Activated CD4-positive, alpha-beta memory T cell treated with anti-CD3 and anti-CD28 coated beads for 36 hours (primary cell): ENCODE data around the gene SPINK1. TPM values are rescaled to one million over a fixed set of nuclear protein-coding genes. Genes with fewer than 3 reads are reported as not detected.

Experiments
- CTCF ChIA-PET: fragments of 350-600 bp; sonication (Branson Sonifier 250); formaldehyde crosslinking; loops from one replicate; lab custom pipeline; 2021; ENCODE audit warnings: antibody characterized with exemption, inconsistent platforms; lab: Charles Lee
- POLR2A ChIA-PET: fragments of 350-600 bp; sonication (Branson Sonifier 250); formaldehyde crosslinking; loops from one replicate; lab custom pipeline; 2021; ENCODE audit warnings: antibody characterized with exemption; lab: Charles Lee
- DNase-seq: peaks from one replicate; pipeline ENCODE4 v3.0.0-alpha.2; 2020
- H3K27ac Mint-ChIP-seq: one replicate; pipeline ENCODE4 v1.8.0; 2021; ENCODE audit warnings: mixed read lengths
- H3K27me3 Mint-ChIP-seq: one replicate; pipeline ENCODE4 v1.8.0; 2021; ENCODE audit warnings: mixed read lengths
- H3K36me3 Mint-ChIP-seq: one replicate; pipeline ENCODE4 v1.8.0; 2021; ENCODE audit warnings: mixed read lengths
- H3K4me1 Mint-ChIP-seq: one replicate; pipeline ENCODE4 v1.8.0; 2021; ENCODE audit warnings: low read depth, mixed read lengths
- H3K4me3 Mint-ChIP-seq: one replicate; pipeline ENCODE4 v1.8.0; 2021; ENCODE audit warnings: mild to moderate bottlenecking, mixed read lengths
- H3K9me3 Mint-ChIP-seq: one replicate; pipeline ENCODE4 v1.8.0; 2021; ENCODE audit warnings: mixed read lengths
- intact Hi-C: fragments of 100-400 bp; cut with micrococcal nuclease; formaldehyde crosslinking; loops from one replicate; pipeline ENCODE4 v1.15.1; 2023
- total RNA-seq, 2 experiments: library from RNA; stranded (reverse); gene quantifications; one replicate each; pipeline ENCODE4 v1.2.3, GENCODE V29; 2021

SPINK1 gene
- total RNA-seq, 2 experiments from 2014 or later, result not detected

DNA sequence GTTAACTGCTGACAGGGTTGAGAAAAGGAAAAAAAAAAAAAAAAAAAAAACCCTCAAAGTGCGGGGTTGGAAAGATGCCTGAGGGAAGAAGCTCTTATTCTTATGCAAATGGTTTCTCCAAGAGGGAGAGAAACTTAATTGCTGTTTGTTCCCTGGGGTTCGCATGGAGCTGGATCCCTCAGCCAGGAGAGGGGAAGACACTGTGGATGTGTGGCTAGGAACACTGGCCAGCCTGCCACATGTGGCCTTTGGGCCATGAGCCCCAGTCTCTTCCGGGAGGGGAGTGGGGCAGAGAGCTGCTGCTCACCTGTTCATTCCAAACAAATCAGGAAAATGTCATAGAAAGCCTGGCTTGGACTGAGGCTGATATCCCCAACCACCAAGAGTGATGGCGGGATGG is 37.6 kb upstream of the SPINK1 start:
- no peak overlapping the region for H3K27ac Mint-ChIP-seq
- no peaks in the 10 kb centered on the region for H3K9me3 Mint-ChIP-seq
- ChIA-PET POLR2A (no interaction called here), CTCF (no interaction called here)
- no peaks in the 10 kb centered on the region for H3K4me1 Mint-ChIP-seq
- H3K4me3 Mint-ChIP-seq, result no peak overlapping the region
- no peak for DNase-seq
- H3K36me3 Mint-ChIP-seq, result no peaks in the 10 kb centered on the region
- no peaks in the 10 kb centered on the region for H3K27me3 Mint-ChIP-seq
- intact Hi-C loops, result no loop called here

DNA sequence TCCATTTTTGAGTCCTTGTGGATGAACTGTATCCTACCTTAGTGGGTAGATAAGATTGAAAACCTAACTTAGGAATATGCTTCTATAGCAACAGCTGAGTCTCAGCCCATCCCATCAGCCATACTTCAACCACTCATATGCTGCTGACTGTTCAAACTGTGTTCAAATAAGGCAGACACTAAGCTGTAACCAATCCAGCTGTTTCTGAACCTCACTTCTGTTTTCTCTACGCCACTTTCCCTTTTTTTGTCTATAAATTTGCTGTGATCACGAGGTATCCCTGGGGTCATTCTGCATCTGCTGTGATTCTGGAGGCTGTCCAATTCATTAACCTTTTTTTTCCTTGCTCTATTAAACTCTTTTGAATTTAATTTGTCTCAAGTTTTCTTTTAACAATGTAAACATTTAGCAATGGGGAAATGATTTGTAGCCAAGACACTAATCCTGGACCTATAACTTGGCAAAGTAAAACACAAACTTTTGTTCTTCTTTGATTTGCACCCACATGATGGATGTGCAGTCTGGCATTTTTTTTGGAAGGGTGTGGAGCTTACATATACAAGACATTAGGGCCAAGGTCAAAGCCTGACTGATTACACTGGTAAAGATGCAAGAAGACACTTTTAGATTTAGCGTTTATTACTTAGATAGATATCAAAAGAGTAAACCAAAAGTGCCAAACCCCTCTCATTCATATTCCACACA is 32.1 kb upstream of the SPINK1 start:
- intact Hi-C loops, result no loop called here
- Mint-ChIP-seq H3K27ac (no peak overlapping the region), H3K9me3 (no peaks in the 10 kb centered on the region), H3K27me3 (no peaks in the 10 kb centered on the region), H3K4me1 (no peaks in the 10 kb centered on the region), H3K4me3 (no peak overlapping the region), H3K36me3 (no peaks in the 10 kb centered on the region)
- POLR2A ChIA-PET, result no interaction called here
- DNase-seq, result no peak
- CTCF ChIA-PET, result no interaction called here

DNA sequence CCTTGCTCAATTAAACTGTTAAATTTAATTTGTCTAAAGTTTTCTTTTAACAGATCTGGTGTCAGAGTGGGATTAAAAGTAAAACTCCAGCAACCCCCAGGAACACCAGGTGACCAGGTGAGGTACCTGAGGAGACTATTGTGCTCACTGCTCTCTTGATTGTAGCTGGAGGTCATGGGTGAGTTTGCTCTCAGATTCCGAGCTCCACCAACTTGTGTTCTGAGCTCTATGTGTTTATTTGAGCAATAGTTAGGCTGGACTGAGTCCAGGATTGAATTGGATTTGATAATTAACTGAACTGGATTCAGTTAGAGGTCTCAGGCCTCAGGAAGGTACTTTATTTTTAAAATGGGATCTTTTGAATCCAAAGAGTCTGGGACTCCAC is 29.2 kb upstream of the SPINK1 start:
- no peaks in the 10 kb centered on the region for H3K27me3 Mint-ChIP-seq
- no peak for DNase-seq
- no peaks in the 10 kb centered on the region for H3K4me1 Mint-ChIP-seq
- no peaks in the 10 kb centered on the region for H3K9me3 Mint-ChIP-seq
- H3K4me3 Mint-ChIP-seq, result no peak overlapping the region
- intact Hi-C loops, result no loop called here
- H3K36me3 Mint-ChIP-seq, result no peaks in the 10 kb centered on the region
- POLR2A ChIA-PET, result no interaction called here
- H3K27ac Mint-ChIP-seq, result no peak overlapping the region
- CTCF ChIA-PET, result interaction anchor here (1.3 kb wide), 1 partner anchor 38 kb away, joined by 3 read pairs; no protein-coding TSS in a partner anchor

GRCh38 chr5:147859962-147860640 is 28.6 kb upstream of the SPINK1 start:
- POLR2A ChIA-PET, result no interaction called here
- Mint-ChIP-seq H3K9me3 (no peaks in the 10 kb centered on the region), H3K27ac (no peak overlapping the region), H3K4me3 (no peak overlapping the region), H3K4me1 (no peaks in the 10 kb centered on the region), H3K27me3 (no peaks in the 10 kb centered on the region), H3K36me3 (no peaks in the 10 kb centered on the region)
- no peak for DNase-seq
- CTCF ChIA-PET, result interaction anchor here (1.3 kb wide), 1 partner anchor 37 kb away, joined by 3 read pairs; no protein-coding TSS in a partner anchor
- intact Hi-C loops, result no loop called here

- no peak overlapping the region for H3K4me3 Mint-ChIP-seq
- ChIA-PET CTCF (interaction anchor here (1.2 to 1.6 kb wide), 2 partner anchors 11 to 37 kb away, joined by 3 to 9 read pairs; no protein-coding TSS in a partner anchor), POLR2A (no interaction called here)
- no peak overlapping the region for H3K27ac Mint-ChIP-seq
- no peaks in the 10 kb centered on the region for H3K9me3 Mint-ChIP-seq
- H3K27me3 Mint-ChIP-seq, result peaks cover 1% of the 10 kb centered on the region
- no peak for DNase-seq
- intact Hi-C loops, result no loop called here
- H3K36me3 Mint-ChIP-seq, result no peaks in the 10 kb centered on the region
- H3K4me1 Mint-ChIP-seq, result no peaks in the 10 kb centered on the region
These were observed 27.1 kb upstream of the SPINK1 start for GRCh38 chr5:147858565-147858964.

- H3K4me3 Mint-ChIP-seq, result no peak overlapping the region
- no peaks in the 10 kb centered on the region for H3K36me3 Mint-ChIP-seq
- CTCF ChIA-PET, result interaction anchor here (0.6 to 1.6 kb wide), 10 partner anchors 8 to 1105 kb away, joined by 3 to 9 read pairs (median 3); no protein-coding TSS in a partner anchor
- peak; percentile 46 for DNase-seq
- POLR2A ChIA-PET, result no interaction called here
- intact Hi-C loops, result loop anchor here (1.0 kb wide), 1 partner anchor 874 kb away; no protein-coding TSS in a partner anchor
- peaks cover 2% of the 10 kb centered on the region for H3K27me3 Mint-ChIP-seq
- H3K27ac Mint-ChIP-seq, result no peak overlapping the region
- H3K9me3 Mint-ChIP-seq, result no peaks in the 10 kb centered on the region
- no peaks in the 10 kb centered on the region for H3K4me1 Mint-ChIP-seq
These were observed 26.0 kb upstream of the SPINK1 start for GRCh38 chr5:147857302-147858129.

DNA sequence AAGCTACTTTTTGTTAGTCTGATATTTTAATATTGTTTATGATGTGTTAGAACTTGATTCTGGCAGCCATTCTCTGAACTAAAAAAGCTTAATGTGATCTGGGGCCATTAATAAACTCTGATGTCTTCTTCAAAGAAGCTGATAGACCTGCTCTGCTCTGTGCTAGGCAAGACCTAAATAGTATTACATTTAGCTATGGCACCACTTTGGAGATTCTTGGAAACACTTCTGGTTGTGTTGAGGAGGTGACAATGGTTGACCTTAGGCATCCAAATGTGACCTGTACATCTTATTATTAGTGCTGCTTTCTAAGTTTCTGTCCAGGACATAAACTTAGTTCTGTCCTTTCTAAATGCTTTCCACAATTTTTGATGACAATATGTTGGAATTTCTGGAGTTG is 25.3 kb upstream of the SPINK1 start:
- intact Hi-C loops, result loop anchor here (1.0 kb wide), 1 partner anchor 874 kb away; no protein-coding TSS in a partner anchor
- CTCF ChIA-PET, result interaction anchor here (0.7 to 1.6 kb wide), 5 partner anchors 8 to 874 kb away, joined by 3 to 9 read pairs (median 3); no protein-coding TSS in a partner anchor
- Mint-ChIP-seq H3K4me1 (no peaks in the 10 kb centered on the region), H3K36me3 (no peaks in the 10 kb centered on the region), H3K27ac (no peak overlapping the region), H3K9me3 (no peaks in the 10 kb centered on the region), H3K27me3 (peaks cover 2% of the 10 kb centered on the region), H3K4me3 (no peak overlapping the region)
- POLR2A ChIA-PET, result no interaction called here
- no peak for DNase-seq

DNA sequence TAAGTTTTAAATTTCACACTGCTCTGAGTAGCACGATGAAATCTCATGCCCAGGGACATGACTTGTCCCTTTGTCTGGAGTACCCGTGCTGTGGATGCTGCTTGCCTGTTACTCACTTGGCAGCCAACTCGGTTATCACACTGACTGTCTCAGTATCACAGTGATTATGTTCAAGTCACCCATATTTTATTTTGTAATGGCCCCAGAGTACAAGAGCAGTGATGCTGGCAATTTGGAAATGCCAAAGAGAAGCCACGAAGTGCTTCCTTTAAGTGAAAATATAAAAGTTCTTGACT is 24.3 kb upstream of the SPINK1 start:
- H3K4me1 Mint-ChIP-seq, result no peaks in the 10 kb centered on the region
- intact Hi-C loops, result no loop called here
- no peaks in the 10 kb centered on the region for H3K36me3 Mint-ChIP-seq
- no peak for DNase-seq
- no peaks in the 10 kb centered on the region for H3K9me3 Mint-ChIP-seq
- POLR2A ChIA-PET, result no interaction called here
- peaks cover 2% of the 10 kb centered on the region for H3K27me3 Mint-ChIP-seq
- CTCF ChIA-PET, result no interaction called here
- H3K27ac Mint-ChIP-seq, result no peak overlapping the region
- H3K4me3 Mint-ChIP-seq, result no peak overlapping the region

- CTCF ChIA-PET, result no interaction called here
- no peak overlapping the region for H3K27ac Mint-ChIP-seq
- H3K36me3 Mint-ChIP-seq, result no peaks in the 10 kb centered on the region
- POLR2A ChIA-PET, result no interaction called here
- no peaks in the 10 kb centered on the region for H3K9me3 Mint-ChIP-seq
- no peak overlapping the region for H3K4me3 Mint-ChIP-seq
- DNase-seq, result no peak
- no peaks in the 10 kb centered on the region for H3K4me1 Mint-ChIP-seq
- H3K27me3 Mint-ChIP-seq, result peaks cover 2% of the 10 kb centered on the region
- intact Hi-C loops, result no loop called here
These were observed 23.7 kb upstream of the SPINK1 start for GRCh38 chr5:147854894-147855773.

DNA sequence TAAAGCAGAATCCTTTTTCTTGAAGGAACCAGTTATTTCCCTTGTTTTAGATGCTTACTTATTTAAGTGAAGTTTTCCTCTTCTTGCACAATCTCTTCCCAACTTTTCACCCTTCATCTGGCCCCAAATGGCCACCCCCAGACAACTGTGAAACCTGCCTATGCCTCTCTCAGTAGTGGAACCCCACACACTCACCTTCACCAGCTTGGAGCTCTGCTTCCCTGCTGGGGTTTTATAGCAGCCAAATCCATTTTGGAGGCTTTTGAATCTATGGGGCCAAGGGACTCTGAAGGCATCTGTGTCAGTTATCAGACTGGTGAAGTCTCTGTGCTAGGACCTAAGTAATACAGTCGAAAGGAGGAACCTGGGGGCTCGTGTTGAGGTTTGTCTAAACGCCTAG is 22.9 kb upstream of the SPINK1 start:
- POLR2A ChIA-PET, result no interaction called here
- CTCF ChIA-PET, result no interaction called here
- Mint-ChIP-seq H3K4me1 (no peaks in the 10 kb centered on the region), H3K9me3 (no peaks in the 10 kb centered on the region), H3K27ac (no peak overlapping the region), H3K27me3 (peaks cover 2% of the 10 kb centered on the region), H3K4me3 (no peak overlapping the region), H3K36me3 (no peaks in the 10 kb centered on the region)
- DNase-seq, result no peak
- intact Hi-C loops, result no loop called here

GRCh38 chr5:147853372-147853987 is 22.0 kb upstream of the SPINK1 start:
- H3K36me3 Mint-ChIP-seq, result no peaks in the 10 kb centered on the region
- H3K4me1 Mint-ChIP-seq, result no peaks in the 10 kb centered on the region
- no peak overlapping the region for H3K4me3 Mint-ChIP-seq
- POLR2A ChIA-PET, result no interaction called here
- H3K27me3 Mint-ChIP-seq, result peaks cover 2% of the 10 kb centered on the region
- CTCF ChIA-PET, result no interaction called here
- intact Hi-C loops, result no loop called here
- no peak overlapping the region for H3K27ac Mint-ChIP-seq
- DNase-seq, result no peak
- no peaks in the 10 kb centered on the region for H3K9me3 Mint-ChIP-seq
